DMS114 treated with DMSO at 0.1 percent for 48 hours (cell line): Measurements from ENCODE around the gene IBA57.
"Not testable (repeated sequence)": the region's sequence is repeated elsewhere in the genome, so short reads cannot be mapped to it uniquely, and the experiment has no call there.

Experiments
- DNase-seq: peaks from one replicate; lab custom pipeline; 2025; ENCODE audit not compliant: unreplicated experiment; lab: John Stamatoyannopoulos, UW

IBA57 gene

GRCh38 chr1:228224198-228225164, 58.9 kb downstream of the IBA57 start:
- DNase-seq = no peak

GRCh38 chr1:228225165-228225710, 59.6 kb downstream of the IBA57 start:
- no peak for DNase-seq

- DNase-seq = no peak
Measured at GRCh38 chr1:228225740-228226139, 60.1 kb downstream of the IBA57 start.

- DNase-seq = no peak
Measured at GRCh38 chr1:228226141-228226874, 60.7 kb downstream of the IBA57 start.

GRCh38 chr1:228226956-228227791, 61.6 kb downstream of the IBA57 start:
- DNase-seq = peak; percentile 15

- DNase-seq = not testable (repeated sequence)
Measured at GRCh38 chr1:228228147-228228546, 62.5 kb downstream of the IBA57 start.

- no peak for DNase-seq
Measured at GRCh38 chr1:228228601-228229074, 63.0 kb downstream of the IBA57 start.

GRCh38 chr1:228231189-228231588, 65.6 kb downstream of the IBA57 start:
- DNase-seq = no peak
